Sigmoid colon (tissue), 4 donors: Measurements from ENCODE around the gene TRIM58.

Source experiments
- EP300 ChIP-seq, 4 donors: sonication (generic); formaldehyde crosslinking; IDR thresholded peaks; one replicate each; pipeline ENCODE4 v1.6.1; 2017; ENCODE audit warnings: antibody characterized with exemption in 4 of 4
- POLR2A ChIP-seq, 2 donors: fragments of 450-650 bp; IDR thresholded peaks; one replicate each; pipeline ENCODE4 v1.6.1; 2016; ENCODE audit warnings: antibody characterized with exemption in 2 of 2, mild to moderate bottlenecking in 2 of 2, moderate library complexity in 2 of 2
- TF ChIP-seq, protein P1 (sequence below), 4 experiments: fragments of 450-650 bp in 3 of 4; fragments of 200-600 bp in 1 of 4; IDR thresholded peaks; one replicate each; pipeline ENCODE4 v1.5.1; 2016 to 2019; ENCODE audit warnings: antibody characterized with exemption in 4 of 4, mild to moderate bottlenecking in 3 of 4, moderate library complexity in 2 of 4

- TF ChIP-seq, protein P1, sequence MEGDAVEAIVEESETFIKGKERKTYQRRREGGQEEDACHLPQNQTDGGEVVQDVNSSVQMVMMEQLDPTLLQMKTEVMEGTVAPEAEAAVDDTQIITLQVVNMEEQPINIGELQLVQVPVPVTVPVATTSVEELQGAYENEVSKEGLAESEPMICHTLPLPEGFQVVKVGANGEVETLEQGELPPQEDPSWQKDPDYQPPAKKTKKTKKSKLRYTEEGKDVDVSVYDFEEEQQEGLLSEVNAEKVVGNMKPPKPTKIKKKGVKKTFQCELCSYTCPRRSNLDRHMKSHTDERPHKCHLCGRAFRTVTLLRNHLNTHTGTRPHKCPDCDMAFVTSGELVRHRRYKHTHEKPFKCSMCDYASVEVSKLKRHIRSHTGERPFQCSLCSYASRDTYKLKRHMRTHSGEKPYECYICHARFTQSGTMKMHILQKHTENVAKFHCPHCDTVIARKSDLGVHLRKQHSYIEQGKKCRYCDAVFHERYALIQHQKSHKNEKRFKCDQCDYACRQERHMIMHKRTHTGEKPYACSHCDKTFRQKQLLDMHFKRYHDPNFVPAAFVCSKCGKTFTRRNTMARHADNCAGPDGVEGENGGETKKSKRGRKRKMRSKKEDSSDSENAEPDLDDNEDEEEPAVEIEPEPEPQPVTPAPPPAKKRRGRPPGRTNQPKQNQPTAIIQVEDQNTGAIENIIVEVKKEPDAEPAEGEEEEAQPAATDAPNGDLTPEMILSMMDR (IDR thresholded peaks at IDR 0.05): no peak
- TF ChIP-seq POLR2A (IDR thresholded peaks at IDR 0.05) (no peak), EP300 (IDR thresholded peaks at IDR 0.05) (no peak)
These were observed 11.8 kb upstream of the TRIM58 start for GRCh38 chr1:247845011-247845692.
